ENCODE measurements around the gene OR2L13.

The OR2L13 gene

DNA sequence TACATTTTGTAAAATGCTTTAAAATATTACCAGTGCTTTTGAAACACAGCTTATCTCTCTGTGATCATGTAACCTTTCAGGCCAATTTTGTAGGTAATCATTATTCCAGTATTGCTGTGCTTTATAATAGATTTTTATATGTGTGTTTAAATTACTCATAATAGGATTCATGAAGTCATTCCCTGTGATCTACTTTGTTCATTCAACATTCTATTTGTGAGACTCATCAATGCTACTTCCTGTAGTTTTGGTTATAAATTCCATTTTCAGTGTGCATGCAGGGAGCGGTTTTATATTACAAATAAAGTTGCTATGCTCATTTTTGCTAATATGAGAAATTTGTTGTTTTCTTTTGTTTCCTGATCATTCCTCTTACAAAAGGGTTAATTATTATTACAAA, 45.9 kb downstream of the OR2L13 start:
- no peak for DNase-seq (ENCODE audit: low read depth)
- TF ChIP-seq, protein P1, sequence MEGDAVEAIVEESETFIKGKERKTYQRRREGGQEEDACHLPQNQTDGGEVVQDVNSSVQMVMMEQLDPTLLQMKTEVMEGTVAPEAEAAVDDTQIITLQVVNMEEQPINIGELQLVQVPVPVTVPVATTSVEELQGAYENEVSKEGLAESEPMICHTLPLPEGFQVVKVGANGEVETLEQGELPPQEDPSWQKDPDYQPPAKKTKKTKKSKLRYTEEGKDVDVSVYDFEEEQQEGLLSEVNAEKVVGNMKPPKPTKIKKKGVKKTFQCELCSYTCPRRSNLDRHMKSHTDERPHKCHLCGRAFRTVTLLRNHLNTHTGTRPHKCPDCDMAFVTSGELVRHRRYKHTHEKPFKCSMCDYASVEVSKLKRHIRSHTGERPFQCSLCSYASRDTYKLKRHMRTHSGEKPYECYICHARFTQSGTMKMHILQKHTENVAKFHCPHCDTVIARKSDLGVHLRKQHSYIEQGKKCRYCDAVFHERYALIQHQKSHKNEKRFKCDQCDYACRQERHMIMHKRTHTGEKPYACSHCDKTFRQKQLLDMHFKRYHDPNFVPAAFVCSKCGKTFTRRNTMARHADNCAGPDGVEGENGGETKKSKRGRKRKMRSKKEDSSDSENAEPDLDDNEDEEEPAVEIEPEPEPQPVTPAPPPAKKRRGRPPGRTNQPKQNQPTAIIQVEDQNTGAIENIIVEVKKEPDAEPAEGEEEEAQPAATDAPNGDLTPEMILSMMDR (conservative IDR thresholded peaks at IDR 0.05; ENCODE audit: low read depth, low read length): no peak
- H3K4me3 ChIP-seq (ENCODE audit: low read depth, low read length): no peak overlapping the region

GRCh38 chr1:248143311-248143710, 48.3 kb downstream of the OR2L13 start:
- no peak overlapping the region for H3K4me3 ChIP-seq (ENCODE audit: low read depth, low read length)
- no peak for DNase-seq (ENCODE audit: low read depth)
- TF ChIP-seq, protein P1 (conservative IDR thresholded peaks at IDR 0.05; ENCODE audit: low read depth, low read length): no peak

- TF ChIP-seq, protein P1 (conservative IDR thresholded peaks at IDR 0.05; ENCODE audit: low read depth, low read length): no peak
- no peak for DNase-seq (ENCODE audit: low read depth)
- no peak within 1 kb of the TSS for H3K4me3 ChIP-seq (ENCODE audit: low read depth, low read length)
Observed at GRCh38 chr1:248144513-248145198, 49.7 kb downstream of the OR2L13 start, which contains the start of gene OR2M5. OR2M5 (plus strand) TSS chr1:248145148; CDS start chr1:248145148, 0 bp downstream.
